Tibial nerve (tissue), 4 donors: Measurements from ENCODE around the gene CAVIN1. TPM values are rescaled to one million over a fixed set of nuclear protein-coding genes. Genes with fewer than 3 reads are reported as not detected.

Source experiments
- DNase-seq, 2 donors: peaks; one replicate each; pipeline ENCODE4 v3.0.0-alpha.2; 2019; ENCODE audit warnings: low spot score in 2 of 2
- H3K27ac ChIP-seq, 4 donors: fragments of 200-600 bp; sonication (generic) in 3 of 4; one replicate each; pipeline ENCODE4 v1.5.1; 2017 to 2019; ENCODE audit warnings: mild to moderate bottlenecking in 1 of 4
- H3K27me3 ChIP-seq, 2 donors: fragments of 200-600 bp; sonication (generic) in 1 of 2; one replicate each; pipeline versions ENCODE4 v1.5.1 to v1.6.0; 2017 to 2019
- H3K36me3 ChIP-seq, 3 donors: fragments of 200-600 bp; sonication (generic); one replicate each; pipeline ENCODE4 v1.5.1; 2018 to 2019
- H3K4me1 ChIP-seq, 4 donors: fragments of 200-600 bp; sonication (generic) in 3 of 4; one replicate each; pipeline ENCODE4 v1.5.1; 2017 to 2019
- H3K4me3 ChIP-seq, 4 donors: fragments of 200-600 bp; sonication (generic) in 3 of 4; one replicate each; pipeline ENCODE4 v1.5.1; 2017 to 2019; ENCODE audit warnings: mild to moderate bottlenecking in 1 of 4, moderate library complexity in 1 of 4
- H3K9me3 ChIP-seq, 4 donors: fragments of 200-600 bp; sonication (generic) in 3 of 4; one replicate each; pipeline ENCODE4 v1.5.1; 2017 to 2019
- EP300 ChIP-seq, 2 donors: sonication (generic); formaldehyde crosslinking; IDR thresholded peaks; one replicate each; pipeline ENCODE4 v1.6.1; 2017; ENCODE audit warnings: antibody characterized with exemption in 2 of 2, mild to moderate bottlenecking in 1 of 2
- POLR2A ChIP-seq, 2 donors: fragments of 450-650 bp; IDR thresholded peaks; one replicate each; pipeline ENCODE4 v1.6.1; 2017; ENCODE audit warnings: antibody characterized with exemption in 2 of 2, mild to moderate bottlenecking in 2 of 2, moderate library complexity in 2 of 2
- WGBS, 2 donors: methylation state at CpG; one replicate each; pipeline ENCODE4 v1.1.5; 2018; 5-methylcytosine and 5-hydroxymethylcytosine counted together
- small RNA-seq: library from RNA; depleted of rRNA; stranded (forward); fragments of <200 nt; gene quantifications from one replicate; pipeline ENCODE3, GENCODE V24; 2016
- total RNA-seq, 4 donors: library from RNA; depleted of rRNA; stranded (reverse); fragments of >200 nt; gene quantifications; one replicate each; pipeline ENCODE4 v1.1.0, GENCODE V29; 2016
- TF ChIP-seq, protein P1 (sequence below), 5 experiments: fragments of 200-600 bp in 3 of 5; fragments of 450-650 bp in 2 of 5; sonication (generic) in 3 of 5; IDR thresholded peaks; one replicate each; pipeline ENCODE4 v1.5.1; 2016 to 2019; ENCODE audit warnings: antibody characterized with exemption in 5 of 5, mild to moderate bottlenecking in 3 of 5, moderate library complexity in 2 of 5

CAVIN1 gene
- total RNA-seq, 4 donors from 2014 or later: 441 to 784 (median 706) TPM

DNA sequence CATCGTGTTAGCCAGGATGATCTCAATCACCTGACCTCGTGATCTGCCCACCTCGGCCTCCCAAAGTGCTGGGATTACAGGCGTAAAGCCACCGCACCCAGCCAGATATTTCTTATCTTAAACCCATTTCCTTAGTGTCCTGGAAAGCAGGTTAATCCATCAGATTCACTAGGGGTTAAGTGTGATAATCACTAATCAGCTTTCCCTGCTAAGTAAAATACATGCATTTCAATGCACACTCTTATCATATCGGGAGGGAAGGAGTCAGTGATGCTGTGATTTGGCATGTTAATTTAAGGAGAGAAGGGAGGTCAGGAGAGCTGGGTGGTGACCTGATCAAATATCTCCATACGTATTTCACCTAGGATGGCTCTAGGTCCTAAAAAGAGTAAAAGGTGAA is 63.9 kb downstream of the CAVIN1 start:
- 89 to 90% methylated on average over 7 of the region's 7 CpGs for WGBS, 2 donors
- H3K27me3 ChIP-seq: no peaks in the 10 kb centered on the region
- H3K9me3 ChIP-seq: no peaks in the 10 kb centered on the region
- H3K4me3 ChIP-seq: no peak overlapping the region
- H3K4me1 ChIP-seq: peaks cover 0 to 94% (median 46%) of the 10 kb centered on the region in 4 donors
- DNase-seq: no peak
- no peaks in the 10 kb centered on the region for H3K36me3 ChIP-seq
- no peak overlapping the region for H3K27ac ChIP-seq
- no peak for TF ChIP-seq EP300 (IDR thresholded peaks at IDR 0.05)
- TF ChIP-seq POLR2A (IDR thresholded peaks at IDR 0.05): no peak
- TF ChIP-seq, protein P1, sequence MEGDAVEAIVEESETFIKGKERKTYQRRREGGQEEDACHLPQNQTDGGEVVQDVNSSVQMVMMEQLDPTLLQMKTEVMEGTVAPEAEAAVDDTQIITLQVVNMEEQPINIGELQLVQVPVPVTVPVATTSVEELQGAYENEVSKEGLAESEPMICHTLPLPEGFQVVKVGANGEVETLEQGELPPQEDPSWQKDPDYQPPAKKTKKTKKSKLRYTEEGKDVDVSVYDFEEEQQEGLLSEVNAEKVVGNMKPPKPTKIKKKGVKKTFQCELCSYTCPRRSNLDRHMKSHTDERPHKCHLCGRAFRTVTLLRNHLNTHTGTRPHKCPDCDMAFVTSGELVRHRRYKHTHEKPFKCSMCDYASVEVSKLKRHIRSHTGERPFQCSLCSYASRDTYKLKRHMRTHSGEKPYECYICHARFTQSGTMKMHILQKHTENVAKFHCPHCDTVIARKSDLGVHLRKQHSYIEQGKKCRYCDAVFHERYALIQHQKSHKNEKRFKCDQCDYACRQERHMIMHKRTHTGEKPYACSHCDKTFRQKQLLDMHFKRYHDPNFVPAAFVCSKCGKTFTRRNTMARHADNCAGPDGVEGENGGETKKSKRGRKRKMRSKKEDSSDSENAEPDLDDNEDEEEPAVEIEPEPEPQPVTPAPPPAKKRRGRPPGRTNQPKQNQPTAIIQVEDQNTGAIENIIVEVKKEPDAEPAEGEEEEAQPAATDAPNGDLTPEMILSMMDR (IDR thresholded peaks at IDR 0.05): no peak

GRCh38 chr17:42358434-42358833 is 64.6 kb downstream of the CAVIN1 start:
- WGBS, 2 donors: 50 to 76% methylated on average over 1 of the region's 1 CpG
- peaks cover 0 to 92% (median 43%) of the 10 kb centered on the region in 4 donors for H3K4me1 ChIP-seq
- no peaks in the 10 kb centered on the region for H3K27me3 ChIP-seq
- no peak for DNase-seq
- H3K9me3 ChIP-seq: no peaks in the 10 kb centered on the region
- H3K27ac ChIP-seq: peak overlapping the region in 1 of 4 donors; percentile 8
- no peaks in the 10 kb centered on the region for H3K36me3 ChIP-seq
- TF ChIP-seq, protein P1 (IDR thresholded peaks at IDR 0.05): no peak
- no peak for TF ChIP-seq EP300 (IDR thresholded peaks at IDR 0.05)
- no peak for TF ChIP-seq POLR2A (IDR thresholded peaks at IDR 0.05)
- H3K4me3 ChIP-seq: no peak overlapping the region

DNA sequence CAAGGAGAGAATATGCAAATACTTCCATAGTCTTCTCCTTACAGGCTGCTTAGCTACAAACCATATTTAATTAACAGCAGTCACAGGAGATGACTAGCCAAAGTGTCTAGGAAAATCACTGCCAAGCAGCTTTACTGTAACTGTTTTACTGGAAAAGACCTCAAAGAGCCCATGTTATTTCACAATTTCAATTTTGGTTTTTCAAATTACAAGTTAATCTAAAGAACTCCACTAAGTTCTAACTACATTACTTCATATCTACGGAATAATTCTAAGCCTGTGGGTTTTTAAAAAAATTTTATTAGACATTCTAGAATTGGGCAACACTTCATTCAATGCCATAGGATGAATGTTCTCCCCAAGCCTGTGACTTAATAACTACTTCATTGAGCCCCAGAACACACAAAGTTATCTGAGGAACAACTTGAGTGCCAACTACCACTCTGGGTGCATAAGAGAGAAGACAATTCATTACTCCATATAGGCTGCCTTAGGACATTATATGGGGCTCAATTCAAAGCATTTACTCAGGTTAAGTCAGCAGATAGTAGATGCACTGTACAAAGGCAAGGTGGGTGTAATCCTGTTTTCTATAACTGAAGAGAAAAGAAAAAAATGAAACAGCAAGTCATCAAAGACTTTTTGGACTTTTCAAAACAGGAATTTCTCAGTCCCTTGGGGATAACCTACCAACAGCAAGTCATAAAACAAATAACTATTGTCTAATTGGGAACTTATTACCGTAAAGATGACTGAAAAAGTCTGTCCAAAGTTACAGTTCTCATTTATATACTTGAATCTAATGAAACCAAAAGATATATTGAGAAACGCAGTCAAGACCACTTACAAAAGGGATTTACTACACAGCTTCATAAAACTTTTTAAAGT is 67.9 kb downstream of the CAVIN1 start:
- H3K9me3 ChIP-seq: no peaks in the 10 kb centered on the region
- no peak overlapping the region for H3K4me3 ChIP-seq
- no peak for DNase-seq
- peaks cover 0 to 77% (median 24%) of the 10 kb centered on the region in 4 donors for H3K4me1 ChIP-seq
- WGBS, 2 donors: 26 to 31% methylated on average over 3 of the region's 3 CpGs
- H3K36me3 ChIP-seq: no peaks in the 10 kb centered on the region
- peak overlapping the region in 2 of 4 donors; percentile 38 to 39 for H3K27ac ChIP-seq
- TF ChIP-seq EP300 (IDR thresholded peaks at IDR 0.05) (no peak), POLR2A (IDR thresholded peaks at IDR 0.05) (no peak)
- TF ChIP-seq, protein P1 (IDR thresholded peaks at IDR 0.05): no peak
- H3K27me3 ChIP-seq: no peaks in the 10 kb centered on the region

Small RNA genes within 50 kb of the gene (small RNA-seq; reads per million reads assigned to genes)
- not detected for gene RNU7-97P

Other genes starting within 250 kb of the CAVIN1 start
- under 1 TPM in 1 of 4 donors, not detected in 3; 0.30 TPM for gene KCNH4, start 242.1 kb downstream of the CAVIN1 start, total RNA-seq
- not detected for gene HCRT, start 237.8 kb downstream of the CAVIN1 start, total RNA-seq
- 10 to 100 TPM; 36.4 to 77.9 (median 40.7) TPM for gene GHDC, start 228.8 kb downstream of the CAVIN1 start, total RNA-seq
- 100 to 1,000 TPM in 3 of 4 donors, 10 to 100 TPM in 1; 96.8 to 117 (median 104) TPM for gene STAT5B, start 146.9 kb downstream of the CAVIN1 start, total RNA-seq
- gene STAT5A, start 134.8 kb downstream of the CAVIN1 start, total RNA-seq: 100 to 1,000 TPM in 3 of 4 donors, 10 to 100 TPM in 1; 95.2 to 150 (median 127) TPM
- gene STAT3, start 34.8 kb downstream of the CAVIN1 start, total RNA-seq: 100 to 1,000 TPM; 133 to 322 (median 188) TPM
- 100 to 1,000 TPM in 1 of 4 donors, 10 to 100 TPM in 3; 81.6 to 126 (median 96.6) TPM for gene ATP6V0A1, start 35.6 kb upstream of the CAVIN1 start, total RNA-seq
- 100 to 1,000 TPM in 1 of 4 donors, 10 to 100 TPM in 3; 52.3 to 115 (median 67.3) TPM for gene NAGLU, start 113.0 kb upstream of the CAVIN1 start, total RNA-seq
- gene HSD17B1, start 129.7 kb upstream of the CAVIN1 start, total RNA-seq: 1 to 10 TPM in 3 of 4 donors, under 1 TPM in 1; 0.78 to 4.4 (median 3.7) TPM
- 10 to 100 TPM; 22.9 to 33.9 (median 25.5) TPM for gene COASY, start 138.9 kb upstream of the CAVIN1 start, total RNA-seq
- 10 to 100 TPM; 31.8 to 44.4 (median 39.1) TPM for gene MLX, start 143.8 kb upstream of the CAVIN1 start, total RNA-seq
- 1 to 10 TPM; 4.9 to 9.0 (median 7.4) TPM for gene PSMC3IP, start 154.5 kb upstream of the CAVIN1 start, total RNA-seq
- 10 to 100 TPM; 43.1 to 61.8 (median 57.7) TPM for gene RETREG3, start 186.1 kb upstream of the CAVIN1 start, total RNA-seq
- 10 to 100 TPM; 15.3 to 45.6 (median 21.6) TPM for gene TUBG1, start 186.4 kb upstream of the CAVIN1 start, total RNA-seq
- 10 to 100 TPM; 48.2 to 92.4 (median 77.6) TPM for gene TUBG2, start 236.0 kb upstream of the CAVIN1 start, total RNA-seq